Activated CD8-positive, alpha-beta T cell treated with anti-CD3 and anti-CD28 coated beads for 36 hours (primary cell): Measurements from ENCODE around the gene P2RX2. TPM values are rescaled to one million over a fixed set of nuclear protein-coding genes. Genes with fewer than 3 reads are reported as not detected.

Experiments used
- ATAC-seq: fragments of 200-7000 bp; cut with Tn5 transposase; one replicate; pipeline ENCODE4 v1.10.0; 2021; ENCODE audit warnings: mild to moderate bottlenecking, moderate library complexity
- CTCF ChIA-PET: fragments of 350-600 bp; sonication (Branson Sonifier 250); formaldehyde crosslinking; loops from one replicate; lab custom pipeline; 2021; ENCODE audit warnings: antibody characterized with exemption; lab: Charles Lee
- POLR2A ChIA-PET: fragments of 350-600 bp; sonication (Branson Sonifier 250); formaldehyde crosslinking; loops from one replicate; lab custom pipeline; 2021; ENCODE audit warnings: antibody characterized with exemption; lab: Charles Lee
- DNase-seq: peaks from one replicate; pipeline ENCODE4 v3.0.0-alpha.2; 2020
- H3K27ac Mint-ChIP-seq: one replicate; pipeline ENCODE4 v1.8.0; 2021; ENCODE audit warnings: mild to moderate bottlenecking, mixed read lengths
- H3K27me3 Mint-ChIP-seq: one replicate; pipeline ENCODE4 v1.8.0; 2021; ENCODE audit warnings: mixed read lengths
- H3K36me3 Mint-ChIP-seq: one replicate; pipeline ENCODE4 v1.8.0; 2021; ENCODE audit warnings: low read depth, mixed read lengths
- H3K4me1 Mint-ChIP-seq: one replicate; pipeline ENCODE4 v1.8.0; 2021; ENCODE audit warnings: low read depth, mixed read lengths
- H3K4me3 Mint-ChIP-seq: one replicate; pipeline ENCODE4 v1.8.0; 2021; ENCODE audit warnings: mild to moderate bottlenecking, moderate library complexity, mixed read lengths
- H3K9me3 Mint-ChIP-seq: one replicate; pipeline ENCODE4 v1.8.0; 2021; ENCODE audit warnings: mixed read lengths
- intact Hi-C: fragments of 100-400 bp; cut with micrococcal nuclease; formaldehyde crosslinking; loops from one replicate; pipeline ENCODE4 v1.10.0; 2022
- total RNA-seq, 2 experiments: library from RNA; stranded (reverse); gene quantifications; one replicate each; pipeline ENCODE4 v1.2.3, GENCODE V29; 2021
- TF ChIP-seq, protein P1 (sequence below): fragments of 200-600 bp; IDR thresholded peaks from one replicate; pipeline ENCODE4 v1.8.0; 2022; ENCODE audit warnings: antibody characterized with exemption, mild to moderate bottlenecking

P2RX2 gene
- total RNA-seq, 2 experiments from 2014 or later: not detected

DNA sequence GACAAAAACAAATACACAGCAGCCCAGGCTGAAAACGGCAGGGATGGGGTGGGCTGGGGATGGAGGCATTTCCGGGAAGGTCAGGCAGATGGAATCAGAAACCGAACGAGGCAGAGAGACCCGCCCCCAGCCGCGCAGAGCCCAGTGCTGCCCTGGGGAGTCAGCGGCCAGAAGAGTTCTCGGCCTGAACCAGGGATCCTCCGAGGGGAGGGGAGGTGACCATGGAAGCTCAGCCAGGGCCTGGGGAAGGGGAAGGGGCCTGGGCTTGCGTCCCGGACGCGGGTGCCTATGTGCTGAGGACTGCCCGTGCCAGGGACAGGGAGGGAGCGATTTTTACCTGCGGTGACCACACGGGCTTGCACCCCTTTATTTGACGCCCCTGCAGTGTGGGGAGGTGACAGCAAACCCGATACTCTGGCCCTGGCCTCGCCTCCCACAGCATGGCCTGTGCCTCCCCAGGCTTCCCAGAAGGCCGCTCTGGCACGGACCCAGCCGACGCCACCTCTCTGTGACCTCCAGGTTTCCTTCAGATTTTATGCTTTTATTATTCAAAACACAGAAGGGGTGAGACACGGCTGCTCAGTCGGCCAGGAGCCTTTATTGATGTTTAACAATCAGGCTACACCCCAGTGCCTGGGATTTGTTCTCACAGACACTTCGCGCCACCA lies 15.9 kb upstream of the P2RX2 start:
- Mint-ChIP-seq H3K4me3 (no peak overlapping the region), H3K36me3 (no peaks in the 10 kb centered on the region), H3K9me3 (no peaks in the 10 kb centered on the region), H3K4me1 (peaks cover 14% of the 10 kb centered on the region), H3K27ac (no peak overlapping the region), H3K27me3 (peaks cover 37% of the 10 kb centered on the region)
- DNase-seq (no peak), ATAC-seq (no peak)
- TF ChIP-seq, protein P1, sequence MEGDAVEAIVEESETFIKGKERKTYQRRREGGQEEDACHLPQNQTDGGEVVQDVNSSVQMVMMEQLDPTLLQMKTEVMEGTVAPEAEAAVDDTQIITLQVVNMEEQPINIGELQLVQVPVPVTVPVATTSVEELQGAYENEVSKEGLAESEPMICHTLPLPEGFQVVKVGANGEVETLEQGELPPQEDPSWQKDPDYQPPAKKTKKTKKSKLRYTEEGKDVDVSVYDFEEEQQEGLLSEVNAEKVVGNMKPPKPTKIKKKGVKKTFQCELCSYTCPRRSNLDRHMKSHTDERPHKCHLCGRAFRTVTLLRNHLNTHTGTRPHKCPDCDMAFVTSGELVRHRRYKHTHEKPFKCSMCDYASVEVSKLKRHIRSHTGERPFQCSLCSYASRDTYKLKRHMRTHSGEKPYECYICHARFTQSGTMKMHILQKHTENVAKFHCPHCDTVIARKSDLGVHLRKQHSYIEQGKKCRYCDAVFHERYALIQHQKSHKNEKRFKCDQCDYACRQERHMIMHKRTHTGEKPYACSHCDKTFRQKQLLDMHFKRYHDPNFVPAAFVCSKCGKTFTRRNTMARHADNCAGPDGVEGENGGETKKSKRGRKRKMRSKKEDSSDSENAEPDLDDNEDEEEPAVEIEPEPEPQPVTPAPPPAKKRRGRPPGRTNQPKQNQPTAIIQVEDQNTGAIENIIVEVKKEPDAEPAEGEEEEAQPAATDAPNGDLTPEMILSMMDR: no peak
- ChIA-PET CTCF (interaction anchor here (2.1 kb wide), 1 partner anchor 12 kb away, joined by 5 read pairs; no protein-coding TSS in a partner anchor), POLR2A (no interaction called here)
- intact Hi-C loops: no loop called here

DNA sequence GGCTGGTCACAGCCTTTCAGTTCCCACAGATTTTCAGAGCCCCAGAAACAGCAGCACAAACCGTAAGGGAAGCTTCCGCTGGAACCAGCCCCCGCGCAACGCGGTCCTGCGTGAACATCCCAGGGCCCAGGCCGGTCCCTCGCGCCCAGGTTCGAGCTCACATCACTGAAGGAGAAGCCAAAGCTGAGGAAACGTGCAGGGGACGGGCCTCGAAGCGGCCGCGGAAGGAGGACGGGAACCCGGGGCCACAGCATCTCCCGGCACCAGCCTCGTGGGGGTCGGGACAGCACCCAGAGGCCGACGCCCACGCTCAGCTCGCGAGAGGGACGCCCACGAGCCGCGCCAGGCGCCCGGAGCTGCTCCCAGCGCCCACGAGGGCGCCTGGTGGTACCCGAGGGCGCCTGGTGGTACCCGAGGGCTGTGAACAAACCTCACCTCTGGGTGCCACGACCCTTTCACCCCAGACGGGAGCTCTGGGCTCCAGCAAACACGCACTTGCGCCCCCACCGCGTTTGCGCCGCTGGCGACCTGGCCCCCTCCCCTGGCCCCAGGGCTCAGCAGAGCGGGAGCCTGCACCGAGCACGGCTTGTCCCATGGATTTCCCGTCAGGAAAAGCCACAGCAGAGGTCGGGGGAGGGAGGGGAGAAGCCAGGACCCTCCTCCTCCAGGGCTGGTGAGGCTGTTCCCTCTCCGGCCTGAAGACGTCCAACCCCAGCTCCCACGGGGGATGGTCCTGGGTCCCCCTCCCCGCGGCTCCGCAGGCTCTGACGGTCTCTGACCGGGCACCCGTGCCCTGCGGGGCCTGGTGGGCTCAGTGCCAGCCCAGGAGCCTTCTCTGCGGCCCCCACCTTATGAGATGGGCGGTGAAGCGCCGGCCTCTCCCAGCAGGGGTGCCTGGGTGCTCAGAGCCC lies 15.1 kb upstream of the P2RX2 start:
- Mint-ChIP-seq H3K27me3 (peaks cover 41% of the 10 kb centered on the region), H3K4me1 (peaks cover 16% of the 10 kb centered on the region)
- CTCF ChIA-PET: interaction anchor here (0.8 to 2.1 kb wide), 3 partner anchors 8 to 188 kb away, joined by 3 to 5 read pairs (median 3); no protein-coding TSS in a partner anchor

DNA sequence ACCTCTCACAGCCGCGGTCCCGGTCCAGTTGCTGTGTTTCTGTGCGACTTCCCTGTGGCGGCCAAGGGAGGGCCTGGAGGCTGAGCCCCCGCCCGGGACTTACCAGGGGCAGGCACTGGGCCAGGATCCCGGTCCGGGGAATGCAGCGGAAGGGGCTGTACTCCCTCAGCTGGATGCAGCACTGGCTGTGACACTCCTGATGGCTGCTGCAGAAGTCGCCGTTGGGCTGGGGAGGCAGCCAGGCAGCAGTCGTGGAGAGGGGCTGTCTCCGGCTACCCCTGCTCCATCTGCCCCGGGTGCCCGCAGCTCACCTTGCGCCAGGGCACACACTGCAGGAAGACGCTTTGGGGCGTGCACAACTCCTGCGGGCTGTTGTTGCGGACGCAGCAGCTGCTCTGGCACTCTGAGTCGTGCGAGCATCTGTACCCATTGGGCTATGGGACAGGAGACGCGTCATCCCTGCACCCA lies 14.4 kb upstream of the P2RX2 start:
- peaks cover 41% of the 10 kb centered on the region for H3K27me3 Mint-ChIP-seq
- no peaks in the 10 kb centered on the region for H3K36me3 Mint-ChIP-seq
- H3K4me1 Mint-ChIP-seq: peaks cover 12% of the 10 kb centered on the region
- ATAC-seq: no peak
- intact Hi-C loops: no loop called here
- no peak overlapping the region for H3K4me3 Mint-ChIP-seq
- CTCF ChIA-PET: interaction anchor here (0.8 to 2.1 kb wide), 3 partner anchors 9 to 189 kb away, joined by 3 to 5 read pairs (median 3); no protein-coding TSS in a partner anchor
- no peak overlapping the region for H3K27ac Mint-ChIP-seq
- POLR2A ChIA-PET: no interaction called here
- TF ChIP-seq, protein P1: no peak
- no peaks in the 10 kb centered on the region for H3K9me3 Mint-ChIP-seq
- no peak for DNase-seq

More for the DNA sequence above, 15.1 kb upstream of the P2RX2 start:
- H3K9me3 Mint-ChIP-seq: no peaks in the 10 kb centered on the region
- no peak overlapping the region for H3K4me3 Mint-ChIP-seq
- POLR2A ChIA-PET: no interaction called here
- no peaks in the 10 kb centered on the region for H3K36me3 Mint-ChIP-seq
- DNase-seq: no peak
- intact Hi-C loops: no loop called here
- TF ChIP-seq, protein P1: no peak
- H3K27ac Mint-ChIP-seq: no peak overlapping the region
- no peak for ATAC-seq

DNA sequence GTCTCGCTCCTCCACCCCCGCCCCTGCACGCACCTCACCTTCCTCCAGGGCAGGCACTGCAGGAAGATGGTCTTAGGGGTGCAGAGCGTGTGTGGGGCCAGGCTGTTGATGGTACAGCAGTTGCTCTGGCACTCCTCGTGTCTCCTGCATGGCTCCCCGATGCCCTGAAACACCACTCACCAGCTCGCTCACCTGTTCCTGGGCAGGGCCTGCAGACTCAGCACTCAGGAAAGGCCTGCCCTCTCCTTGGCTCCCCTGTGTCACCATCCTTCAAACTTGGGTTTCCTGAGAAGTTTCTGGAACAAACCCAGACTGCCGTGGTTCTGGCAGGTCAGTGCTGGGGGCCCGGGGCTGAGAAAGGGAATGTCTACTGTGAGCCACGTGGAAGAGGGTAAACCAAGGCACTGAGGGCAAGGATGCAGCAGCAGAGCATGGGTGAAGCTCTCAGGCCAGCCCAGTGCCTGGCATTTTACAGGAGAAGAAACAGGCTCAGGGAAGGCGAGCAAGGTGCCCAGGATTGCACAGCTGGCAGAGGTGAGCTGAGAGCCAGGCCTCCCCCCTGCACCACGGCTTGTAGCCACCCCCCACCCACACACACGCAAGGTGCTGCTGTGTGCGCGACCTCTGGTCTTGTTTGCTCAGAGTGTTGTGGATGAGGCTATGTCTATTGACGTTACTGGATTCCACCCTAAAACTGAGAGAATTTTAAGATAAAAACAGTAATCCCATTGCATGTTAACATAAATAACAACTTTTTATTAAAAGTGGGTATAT lies 13.7 kb upstream of the P2RX2 start:
- Mint-ChIP-seq H3K9me3 (no peaks in the 10 kb centered on the region), H3K4me1 (peaks cover 11% of the 10 kb centered on the region), H3K4me3 (no peak overlapping the region), H3K36me3 (no peaks in the 10 kb centered on the region), H3K27me3 (peaks cover 46% of the 10 kb centered on the region), H3K27ac (no peak overlapping the region)
- TF ChIP-seq, protein P1: no peak
- POLR2A ChIA-PET: no interaction called here
- ATAC-seq (no peak), DNase-seq (no peak)
- CTCF ChIA-PET: interaction anchor here (1.1 to 2.1 kb wide), 2 partner anchors 10 kb away, joined by 3 to 5 read pairs; no protein-coding TSS in a partner anchor
- intact Hi-C loops: no loop called here
